ENCODE results near the gene PNMT. TPM values are rescaled to one million over a fixed set of nuclear protein-coding genes. Genes with fewer than 3 reads are reported as not detected.

PNMT gene
- total and polyA plus RNA-seq, 8 donors, result 0.45 to 16.6 (median 7.1) TPM; not detected in 2

DNA sequence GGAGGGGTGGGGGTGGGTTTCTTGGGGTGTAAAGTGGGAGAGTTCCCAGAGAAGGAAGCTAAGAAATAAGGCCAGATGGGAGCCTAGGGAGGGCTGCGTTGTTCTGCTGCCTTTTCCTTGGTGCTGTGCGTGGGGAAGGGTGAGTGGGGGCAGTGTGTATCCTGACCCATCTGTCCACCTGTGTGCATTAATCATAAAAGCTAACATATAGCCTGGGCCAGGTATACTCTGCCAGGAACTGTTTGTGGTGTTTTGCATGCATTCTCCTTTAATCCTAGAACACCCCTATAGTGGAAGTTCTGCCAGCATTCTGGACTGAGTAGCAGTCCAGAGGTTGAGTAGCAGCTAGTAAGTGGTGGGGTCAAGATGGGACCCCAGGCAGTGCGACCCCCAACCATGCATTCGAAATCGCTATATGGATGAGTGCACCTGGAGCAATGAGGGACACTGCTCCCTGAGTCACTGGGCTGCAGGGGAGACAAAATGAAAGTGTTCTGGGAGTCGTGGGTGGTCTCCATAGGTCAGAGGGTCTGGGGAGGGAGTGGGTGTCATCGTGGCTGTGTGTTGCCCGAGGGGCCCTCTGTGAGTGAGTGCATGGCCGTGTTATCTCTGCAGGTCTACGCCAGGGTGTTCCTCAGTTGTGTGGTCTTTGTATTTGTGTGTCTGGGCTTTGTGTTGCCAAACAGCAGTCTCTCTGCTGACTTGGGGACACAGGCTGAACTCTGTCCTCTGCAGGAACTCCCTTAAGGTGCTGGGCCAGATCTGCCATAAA, 32.9 kb downstream of the PNMT start:
- Histone ChIP-seq H3K9me3 (no peaks in the 10 kb centered on the region), H3K36me3 (no peaks in the 10 kb centered on the region), H3K27me3 (peaks cover 0 to 20% (median 8%) of the 10 kb centered on the region in 3 donors), H3K4me1 (peaks cover 45 to 72% (median 63%) of the 10 kb centered on the region in 4 donors), H3K4me3 (peak overlapping the region; percentile 60 to 96 (median 87)), H3K27ac (peak overlapping the region; percentile 89 to 96 (median 93))
- WGBS, 5 donors, result 16 to 31% (median 20%) methylated on average over 9 to 10 of the region's 10 CpGs
- TF ChIP-seq POLR2A (IDR thresholded peaks at IDR 0.05) (no peak), POLR2AphosphoS5 (IDR thresholded peaks at IDR 0.05) (peak in 2 of 3 donors; percentile 17 to 55)
- DNase-seq, result peak; percentile 61 to 77
- intact Hi-C loops (cut with DNase I; ENCODE audit: low total_unique reads), result no loop called here

DNA sequence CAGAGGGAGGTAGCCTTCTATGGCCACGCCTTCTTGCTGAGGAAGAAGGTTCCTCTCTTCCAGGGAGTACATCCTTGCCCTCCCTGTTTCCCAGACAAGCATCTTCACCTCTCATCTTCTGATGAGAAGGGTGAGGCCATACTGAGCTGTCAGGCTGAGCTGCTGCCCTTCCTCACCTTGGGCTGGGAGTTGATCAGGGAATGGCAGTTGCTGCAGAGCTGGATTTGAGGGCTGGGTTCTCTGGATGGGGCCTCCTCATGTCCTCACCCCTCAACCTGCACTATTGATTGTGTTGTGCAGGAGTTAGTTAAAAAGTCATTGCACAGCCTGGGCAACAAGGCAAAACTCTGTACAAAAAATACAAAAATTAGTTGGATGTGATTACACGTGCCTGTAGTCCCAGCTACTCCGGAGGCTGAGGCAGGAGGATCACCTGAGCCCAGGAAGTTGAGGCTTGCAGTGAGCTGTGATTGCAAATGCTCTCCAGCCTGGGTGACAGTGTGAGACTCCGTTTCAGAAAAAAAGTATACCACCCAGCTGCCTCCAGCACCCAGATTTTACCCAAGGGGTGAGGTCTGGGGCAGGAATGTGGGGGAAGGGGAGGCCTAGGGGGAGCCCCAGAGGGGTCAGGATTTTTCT, 33.6 kb downstream of the PNMT start:
- peaks cover 0 to 20% (median 8%) of the 10 kb centered on the region in 3 donors for H3K27me3 ChIP-seq
- H3K9me3 ChIP-seq, result no peaks in the 10 kb centered on the region
- peaks cover 0 to 4% (median 2%) of the 10 kb centered on the region in 4 donors for H3K36me3 ChIP-seq
- TF ChIP-seq CTCF (IDR thresholded peaks at IDR 0.05) (no peak), EP300 (IDR thresholded peaks at IDR 0.05) (no peak), POLR2AphosphoS5 (IDR thresholded peaks at IDR 0.05) (no peak), POLR2A (IDR thresholded peaks at IDR 0.05) (no peak)
- peak overlapping the region; percentile 89 to 96 (median 93) for H3K27ac ChIP-seq
- 58 to 63% (median 62%) methylated on average over 4 of the region's 4 CpGs for WGBS, 5 donors
- H3K4me3 ChIP-seq, result peak overlapping the region; percentile 60 to 96 (median 87)
- DNase-seq, result no peak
- intact Hi-C loops (cut with DNase I; ENCODE audit: low total_unique reads), result no loop called here
- peaks cover 51 to 76% (median 70%) of the 10 kb centered on the region in 4 donors for H3K4me1 ChIP-seq

- DNase-seq, result no peak
- H3K4me3 ChIP-seq, result peak overlapping the region in 1 of 4 donors; percentile 5
- H3K27me3 ChIP-seq, result peaks cover 0 to 20% (median 8%) of the 10 kb centered on the region in 3 donors
- intact Hi-C loops (cut with DNase I; ENCODE audit: low total_unique reads), result no loop called here
- TF ChIP-seq POLR2A (IDR thresholded peaks at IDR 0.05) (no peak), EP300 (IDR thresholded peaks at IDR 0.05) (no peak), CTCF (IDR thresholded peaks at IDR 0.05) (no peak), POLR2AphosphoS5 (IDR thresholded peaks at IDR 0.05) (peak in 1 of 3 donors; percentile 12)
- WGBS, 5 donors, result 36 to 50% (median 44%) methylated on average over 9 to 12 of the region's 12 CpGs
- H3K4me1 ChIP-seq, result peaks cover 58 to 87% (median 80%) of the 10 kb centered on the region in 4 donors
- peak overlapping the region; percentile 85 to 95 (median 92) for H3K27ac ChIP-seq
- no peaks in the 10 kb centered on the region for H3K9me3 ChIP-seq
- H3K36me3 ChIP-seq, result peaks cover 8 to 17% (median 13%) of the 10 kb centered on the region in 4 donors
These were observed 34.9 kb downstream of the PNMT start for GRCh38 chr17:39702901-39703893.

DNA sequence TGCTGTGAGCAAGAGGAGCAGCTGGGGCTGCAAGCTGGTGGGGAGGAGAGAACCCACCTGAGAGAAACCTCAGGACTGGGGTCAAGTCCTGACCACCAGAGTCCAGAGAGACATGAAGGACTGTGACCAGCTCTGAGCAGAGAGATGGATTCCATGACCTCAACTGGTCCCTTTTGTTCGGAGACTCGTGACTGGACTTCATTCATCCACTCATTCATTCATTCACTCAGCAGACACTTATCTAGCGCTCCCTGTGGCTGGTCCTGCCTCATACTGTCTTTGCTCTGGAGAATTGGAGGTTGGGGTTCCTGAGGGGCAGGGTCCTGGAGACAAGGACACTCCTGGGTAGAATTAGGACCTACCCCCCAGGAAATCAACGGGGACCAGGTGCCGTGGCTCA, 35.7 kb downstream of the PNMT start:
- no peak for DNase-seq
- WGBS, 5 donors, result 66 to 88% (median 71%) methylated on average over 4 to 5 of the region's 5 CpGs
- TF ChIP-seq POLR2AphosphoS5 (IDR thresholded peaks at IDR 0.05) (no peak), POLR2A (IDR thresholded peaks at IDR 0.05) (no peak), EP300 (IDR thresholded peaks at IDR 0.05) (no peak), CTCF (IDR thresholded peaks at IDR 0.05) (no peak)
- Histone ChIP-seq H3K36me3 (peaks cover 14 to 24% (median 20%) of the 10 kb centered on the region in 4 donors), H3K4me3 (no peak overlapping the region), H3K27me3 (peaks cover 0 to 20% (median 8%) of the 10 kb centered on the region in 3 donors), H3K4me1 (peaks cover 58 to 90% (median 79%) of the 10 kb centered on the region in 4 donors), H3K27ac (peak overlapping the region; percentile 85 to 95 (median 92)), H3K9me3 (no peaks in the 10 kb centered on the region)
- intact Hi-C loops (cut with DNase I; ENCODE audit: low total_unique reads), result no loop called here

Measured in stomach (tissue), 9 donors.